ENCODE measurements around the gene UNK.
"Not testable (repeated sequence)": the region's sequence is repeated elsewhere in the genome, so short reads cannot be mapped to it uniquely, and the experiment has no call there.

Gene UNK

DNA sequence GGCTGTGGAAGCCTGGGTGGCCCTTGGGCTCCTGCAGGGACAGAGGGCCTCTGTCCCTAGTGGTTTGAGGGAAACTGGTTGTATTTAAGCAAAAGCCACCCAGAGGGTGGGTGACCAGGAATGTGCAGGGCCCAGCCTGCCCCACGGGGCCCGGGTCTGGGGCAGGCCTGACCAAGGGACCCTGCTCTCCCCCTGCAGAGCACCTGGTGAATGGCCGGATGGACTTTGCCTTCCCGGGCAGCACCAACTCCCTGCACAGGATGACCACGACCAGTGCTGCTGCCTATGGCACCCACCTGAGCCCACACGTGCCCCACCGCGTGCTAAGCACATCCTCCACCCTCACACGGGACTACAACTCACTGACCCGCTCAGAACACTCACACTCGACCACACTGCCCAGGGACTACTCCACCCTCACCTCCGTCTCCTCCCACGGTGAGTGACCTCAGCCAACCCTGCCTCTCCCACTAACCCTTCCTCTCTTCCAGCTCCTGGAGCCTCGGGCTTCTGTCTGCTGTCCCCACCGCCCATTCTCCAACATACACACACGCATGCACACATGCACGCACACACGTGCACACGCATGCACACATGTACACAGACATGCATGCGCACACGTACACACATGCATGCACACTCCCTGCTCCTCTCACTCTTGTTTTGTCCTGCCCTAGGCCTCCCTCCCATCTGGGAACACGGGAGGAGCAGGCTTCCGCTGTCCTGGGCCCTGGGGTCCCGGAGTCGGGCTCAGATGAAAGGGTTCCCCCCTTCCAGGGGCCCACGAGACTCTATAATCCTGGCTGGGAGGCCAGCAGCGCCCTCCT, 30.0 kb upstream of the UNK start:
- DNase-seq: no peak

DNA sequence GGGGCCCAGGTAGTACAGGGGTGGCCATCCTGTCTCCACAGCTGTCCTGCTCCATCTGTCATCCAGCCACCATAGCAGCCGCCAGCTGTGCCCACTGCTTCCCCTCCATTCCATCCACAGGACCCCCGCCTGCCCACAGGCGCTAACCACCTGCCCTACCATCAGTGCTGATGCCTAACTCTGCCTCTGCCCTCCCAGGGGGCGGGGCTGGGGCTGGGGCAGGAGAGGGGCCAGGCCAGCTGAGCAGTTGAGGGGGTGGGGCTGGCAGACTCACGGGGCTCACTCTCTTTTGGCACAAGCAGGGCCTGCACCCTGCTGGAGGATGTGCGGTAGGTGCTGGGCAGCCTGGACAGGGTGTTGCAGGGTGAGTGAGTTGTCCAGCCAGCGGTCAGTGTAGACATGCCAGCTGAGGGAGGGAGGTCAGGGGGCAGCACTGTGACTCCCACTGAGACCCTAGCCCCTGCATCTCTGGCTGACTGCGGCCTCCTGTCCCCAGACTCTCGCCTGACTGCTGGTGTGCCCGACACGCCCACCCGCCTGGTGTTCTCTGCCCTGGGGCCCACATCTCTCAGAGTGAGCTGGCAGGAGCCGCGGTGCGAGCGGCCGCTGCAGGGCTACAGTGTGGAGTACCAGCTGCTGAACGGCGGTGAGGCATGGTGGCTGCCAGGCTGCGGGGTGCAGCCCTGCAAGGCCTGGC, 29.3 kb upstream of the UNK start:
- DNase-seq: no peak

DNA sequence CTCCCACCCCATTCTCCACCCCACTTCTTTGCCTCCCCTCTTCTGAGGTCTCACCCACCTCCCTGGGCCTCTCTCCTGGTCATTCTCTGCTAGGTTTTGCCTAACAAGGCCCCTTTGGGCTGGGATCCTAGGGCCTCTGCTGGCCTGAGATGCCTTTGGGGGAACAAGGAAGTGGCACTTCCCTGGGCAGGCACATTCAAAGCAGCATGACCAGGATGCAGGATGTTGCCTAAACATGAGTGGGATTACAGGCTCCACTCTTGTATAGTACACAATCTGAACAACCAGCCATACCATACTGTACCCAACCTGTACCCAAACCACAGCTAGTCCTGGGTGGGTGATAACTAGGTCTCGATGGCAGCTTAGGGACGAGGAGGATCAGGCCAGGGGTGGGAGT, 28.6 kb upstream of the UNK start:
- no peak for DNase-seq

DNA sequence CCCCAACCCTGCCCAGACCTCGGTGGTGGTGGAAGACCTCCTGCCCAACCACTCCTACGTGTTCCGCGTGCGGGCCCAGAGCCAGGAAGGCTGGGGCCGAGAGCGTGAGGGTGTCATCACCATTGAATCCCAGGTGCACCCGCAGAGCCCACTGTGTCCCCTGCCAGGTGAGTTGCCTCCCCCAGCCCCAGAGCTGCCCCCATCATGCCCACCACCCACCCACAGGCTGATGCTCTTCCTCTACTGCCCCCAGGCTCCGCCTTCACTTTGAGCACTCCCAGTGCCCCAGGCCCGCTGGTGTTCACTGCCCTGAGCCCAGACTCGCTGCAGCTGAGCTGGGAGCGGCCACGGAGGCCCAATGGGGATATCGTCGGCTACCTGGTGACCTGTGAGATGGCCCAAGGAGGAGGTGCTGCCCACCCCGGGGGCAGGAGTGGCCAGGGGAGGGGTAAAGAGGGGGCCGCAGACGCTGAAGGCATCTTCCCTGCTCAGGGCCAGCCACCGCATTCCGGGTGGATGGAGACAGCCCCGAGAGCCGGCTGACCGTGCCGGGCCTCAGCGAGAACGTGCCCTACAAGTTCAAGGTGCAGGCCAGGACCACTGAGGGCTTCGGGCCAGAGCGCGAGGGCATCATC, 28.0 kb upstream of the UNK start:
- DNase-seq: no peak

DNA sequence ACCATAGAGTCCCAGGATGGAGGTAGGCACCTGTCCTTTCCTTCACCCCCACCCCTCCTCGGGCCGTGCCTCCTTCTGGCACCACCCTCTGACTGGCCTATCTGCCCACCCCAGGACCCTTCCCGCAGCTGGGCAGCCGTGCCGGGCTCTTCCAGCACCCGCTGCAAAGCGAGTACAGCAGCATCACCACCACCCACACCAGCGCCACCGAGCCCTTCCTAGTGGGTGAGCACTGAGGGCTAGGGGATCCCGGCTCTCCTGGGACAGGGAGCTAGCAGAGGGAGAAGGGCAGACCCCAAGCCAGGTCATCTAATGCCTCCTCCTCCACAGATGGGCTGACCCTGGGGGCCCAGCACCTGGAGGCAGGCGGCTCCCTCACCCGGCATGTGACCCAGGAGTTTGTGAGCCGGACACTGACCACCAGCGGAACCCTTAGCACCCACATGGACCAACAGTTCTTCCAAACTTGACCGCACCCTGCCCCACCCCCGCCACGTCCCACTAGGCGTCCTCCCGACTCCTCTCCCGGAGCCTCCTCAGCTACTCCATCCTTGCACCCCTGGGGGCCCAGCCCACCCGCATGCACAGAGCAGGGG, 27.4 kb upstream of the UNK start:
- DNase-seq: no peak

DNA sequence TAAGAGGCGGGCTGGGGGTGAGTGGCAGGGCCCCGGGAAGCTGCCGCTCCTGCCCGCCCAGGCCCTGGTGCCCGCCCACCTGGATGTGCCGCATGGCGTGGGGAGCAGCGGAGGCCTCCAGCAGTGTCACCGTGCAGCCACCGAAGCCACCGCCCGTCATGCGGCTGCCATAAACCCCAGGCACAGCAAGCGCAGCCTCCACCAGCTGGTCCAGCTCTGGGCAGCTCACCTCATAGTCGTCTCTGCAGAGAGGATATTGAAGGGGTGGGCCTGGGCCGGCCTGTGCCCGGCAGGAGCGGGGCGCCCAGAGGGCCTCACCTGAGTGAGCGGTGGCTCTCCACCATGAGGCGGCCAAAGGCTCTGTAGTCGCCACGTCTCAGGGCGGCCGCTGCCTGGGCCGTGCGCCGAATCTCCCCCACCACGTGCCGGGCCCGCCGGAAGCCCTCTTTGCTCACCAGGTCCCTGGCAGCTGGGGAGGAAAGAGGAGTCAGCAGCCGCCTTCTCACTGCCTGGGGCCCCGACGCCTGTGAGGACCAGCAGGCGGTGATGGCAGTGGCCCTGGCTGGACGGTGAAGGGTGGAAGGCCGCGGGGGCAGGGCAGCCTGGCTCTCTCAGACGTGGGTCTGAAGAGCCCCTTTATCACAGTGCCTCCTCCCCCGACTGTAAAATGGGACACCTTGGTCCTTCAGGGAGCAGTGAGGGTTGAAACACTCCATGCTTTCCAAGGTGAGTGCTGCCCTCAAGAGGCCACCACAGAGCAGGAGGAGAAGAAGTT, 26.3 kb upstream of the UNK start:
- DNase-seq: no peak

DNA sequence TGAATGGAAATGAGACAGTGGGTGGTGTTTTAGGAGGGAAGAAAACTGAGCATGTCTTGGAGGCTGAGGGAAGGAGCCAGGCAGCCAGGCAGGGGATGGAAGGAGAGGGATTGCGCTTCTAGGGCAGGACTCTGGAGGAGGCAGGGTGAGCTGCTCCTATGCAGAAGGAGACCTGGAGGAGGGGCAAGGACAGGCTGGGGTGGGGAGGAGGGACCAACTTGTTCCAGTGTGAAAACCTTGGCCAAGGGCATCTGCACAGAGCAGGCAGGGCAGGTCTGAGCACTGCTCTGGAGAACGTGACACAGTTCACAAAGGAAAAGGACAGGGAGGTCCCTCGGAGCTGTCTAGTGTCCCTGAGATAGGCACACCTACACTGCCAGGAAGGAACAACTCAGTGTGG, 25.1 kb upstream of the UNK start:
- no peak for DNase-seq

DNA sequence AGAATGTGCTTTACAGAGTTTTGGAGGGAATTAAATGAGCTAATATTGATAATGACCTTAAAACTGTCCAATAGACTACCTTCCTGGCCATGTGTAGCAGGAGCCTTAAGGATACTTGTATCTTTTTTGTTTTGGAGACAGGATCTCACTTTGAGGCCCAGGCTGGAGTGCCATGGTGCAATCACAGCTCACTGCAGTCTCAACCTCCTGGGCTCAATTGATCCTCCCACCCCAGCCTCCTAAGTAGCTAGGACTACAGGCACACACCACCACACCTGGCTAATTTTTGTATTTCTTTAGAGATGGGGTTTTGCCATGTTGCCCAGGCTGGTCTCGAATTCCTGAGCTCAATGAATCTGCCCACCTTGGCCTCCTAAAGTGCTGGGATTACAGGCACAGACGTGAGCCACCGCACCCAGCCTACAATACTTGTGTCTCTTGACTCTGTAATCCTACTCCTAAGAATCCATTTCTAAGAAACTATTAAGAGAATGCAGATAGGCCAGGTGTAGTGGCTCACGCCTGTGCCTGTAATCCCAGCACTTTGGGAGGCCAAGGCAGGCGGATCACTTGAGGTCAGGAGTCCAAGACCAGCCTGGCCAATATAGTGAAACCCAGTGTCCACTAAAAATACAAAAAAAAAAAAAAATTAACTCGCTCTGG, 24.5 kb upstream of the UNK start:
- not testable (repeated sequence) for DNase-seq

DNA sequence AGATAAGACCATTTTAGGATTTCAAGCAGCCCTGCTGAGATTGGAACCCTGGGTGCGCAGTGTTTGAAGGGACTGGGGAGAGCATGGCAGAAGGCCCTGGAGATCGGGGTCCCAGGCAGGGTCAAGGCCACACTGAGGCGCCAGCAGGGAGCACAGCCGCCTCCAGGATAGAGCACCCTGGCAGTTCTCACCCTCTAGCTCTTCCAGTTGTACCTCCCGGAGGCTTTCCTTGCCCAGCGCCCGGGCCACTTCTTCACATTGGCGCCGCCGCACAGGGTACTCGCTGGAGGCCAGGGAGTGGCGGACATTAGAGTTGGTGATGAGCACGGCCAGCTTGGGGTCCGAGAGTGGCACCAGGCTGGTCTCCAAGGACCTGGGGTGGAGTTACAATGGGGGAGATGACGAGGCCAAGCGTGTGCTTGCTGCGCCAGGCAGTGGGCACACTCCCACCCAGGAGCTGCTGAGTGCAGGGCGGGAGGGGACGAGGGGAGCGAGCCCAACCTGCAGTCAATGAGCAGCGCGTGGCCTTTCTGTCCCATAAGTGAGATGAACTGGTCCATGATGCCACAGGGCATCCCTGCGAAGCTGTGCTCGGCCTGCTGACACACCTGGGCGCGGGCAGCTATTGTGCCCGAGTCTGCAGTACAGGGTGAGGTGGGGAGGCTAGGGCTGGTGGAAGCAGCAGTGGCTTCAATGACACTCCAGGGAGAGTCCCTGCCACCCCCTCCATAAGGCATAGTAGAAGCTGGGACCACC, 21.9 kb upstream of the UNK start:
- no peak for DNase-seq

DNA sequence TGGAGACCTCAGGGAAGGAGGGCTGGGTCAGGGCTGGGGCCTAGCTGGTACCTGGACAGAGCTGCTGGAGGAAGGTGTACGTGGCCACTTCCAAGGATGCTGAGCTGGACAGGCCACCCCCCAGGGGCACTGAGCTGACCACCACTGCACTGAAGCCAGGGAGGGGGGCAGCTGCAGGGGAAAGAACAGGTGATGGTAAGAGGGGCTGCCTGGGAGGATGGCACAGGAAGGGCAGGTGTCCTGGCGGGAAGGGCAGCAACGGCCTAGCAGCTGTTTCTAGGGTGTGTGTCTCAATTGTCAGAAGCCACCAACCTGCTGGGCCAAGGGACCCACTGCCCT, 21.4 kb upstream of the UNK start:
- DNase-seq: no peak

DNA sequence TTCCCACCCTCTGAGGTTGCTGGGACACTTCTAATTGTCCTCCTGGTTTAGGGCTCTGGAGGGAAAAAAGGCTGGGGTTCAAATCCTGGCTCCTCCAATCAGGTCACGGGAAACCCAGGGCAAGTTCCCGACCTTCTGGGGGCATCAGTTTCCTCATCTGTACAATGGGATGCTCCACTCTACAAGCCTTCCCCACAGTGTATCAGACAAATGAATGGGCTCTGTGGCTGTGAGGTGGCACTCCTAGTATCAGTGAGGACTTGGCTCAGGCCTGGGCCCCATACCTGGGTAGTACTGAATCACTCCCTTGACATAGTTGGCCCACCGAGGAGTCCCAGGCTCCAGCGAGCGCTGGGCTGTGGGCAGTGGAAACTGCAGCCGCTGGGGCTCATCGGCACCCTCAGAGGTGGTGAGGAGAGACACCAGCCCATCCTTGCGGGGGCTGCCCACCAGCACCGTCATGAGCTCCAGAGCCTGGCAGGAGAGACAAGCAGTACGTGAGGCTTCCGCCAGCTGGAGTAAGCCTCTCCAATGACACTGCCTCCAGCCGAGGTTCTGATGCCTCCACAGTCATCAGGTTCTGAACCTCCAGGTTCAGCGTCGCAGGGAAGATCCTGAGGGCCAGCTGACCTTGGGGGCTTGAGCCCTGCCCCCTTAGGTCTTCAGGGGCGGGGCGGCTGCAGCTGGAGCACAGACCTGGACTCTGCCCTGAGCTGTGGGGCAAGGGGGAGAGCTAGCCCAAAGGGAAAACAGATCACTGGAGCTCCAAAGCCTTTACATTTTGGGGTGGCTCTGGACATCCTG, 20.8 kb upstream of the UNK start:
- DNase-seq: no peak

DNA sequence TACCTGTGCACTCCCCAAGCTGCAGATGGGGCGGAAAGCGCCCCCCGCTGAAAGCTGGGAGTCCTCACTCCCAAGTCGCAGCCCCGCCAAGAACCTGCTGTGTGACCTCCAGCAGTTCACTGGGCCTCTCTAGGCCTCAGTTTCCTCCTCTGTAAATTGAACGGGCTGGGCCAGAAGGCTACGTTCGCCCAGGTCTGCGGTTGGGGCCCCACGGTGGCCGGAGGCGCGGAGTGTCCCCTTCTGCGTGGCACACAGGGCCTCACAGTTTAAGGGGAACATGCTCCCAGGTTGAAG, 20.2 kb upstream of the UNK start:
- no peak for DNase-seq

DNA sequence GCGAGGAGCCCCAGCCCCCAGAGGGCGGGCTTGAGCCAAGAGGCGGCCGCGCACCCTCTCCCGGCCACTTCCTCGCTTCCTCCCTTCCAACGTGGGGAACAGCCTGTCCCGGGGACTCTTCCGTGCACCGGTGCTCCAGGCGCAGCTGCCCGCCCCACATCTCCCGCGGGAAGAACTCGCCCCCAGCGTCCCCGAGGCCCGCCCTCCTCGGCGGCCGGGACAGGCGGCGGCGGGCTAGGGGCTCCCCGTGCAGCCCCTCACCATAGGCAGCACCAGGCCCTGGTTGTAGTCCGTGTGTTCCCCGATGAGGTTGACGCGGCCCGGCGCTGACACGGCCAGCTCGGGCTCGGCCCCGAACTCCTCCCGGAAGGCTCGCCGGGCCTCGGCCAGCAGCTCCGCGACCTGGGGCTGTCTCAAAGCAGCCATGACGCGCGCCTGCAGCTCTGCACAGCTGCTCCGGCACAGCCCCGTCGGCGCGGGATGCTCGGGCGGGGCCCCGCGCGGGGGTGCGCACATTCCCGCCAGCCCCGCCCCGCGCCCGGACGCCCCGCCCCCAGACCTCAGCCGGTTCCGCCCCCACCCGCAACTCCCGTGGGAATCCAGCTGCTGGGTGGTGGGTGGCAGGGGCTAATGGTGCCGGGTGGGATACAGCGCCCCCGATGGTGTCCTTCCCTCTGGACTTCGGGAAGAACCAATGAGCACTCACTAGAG, 19.7 kb upstream of the UNK start, which contains the start of gene GALK1:
TSS of gene GALK1 (minus strand) at position 482 of the 711 bp plus-strand sequence. CDS start at position 426, 56 bp downstream.
- peak; percentile 76 for DNase-seq

DNA sequence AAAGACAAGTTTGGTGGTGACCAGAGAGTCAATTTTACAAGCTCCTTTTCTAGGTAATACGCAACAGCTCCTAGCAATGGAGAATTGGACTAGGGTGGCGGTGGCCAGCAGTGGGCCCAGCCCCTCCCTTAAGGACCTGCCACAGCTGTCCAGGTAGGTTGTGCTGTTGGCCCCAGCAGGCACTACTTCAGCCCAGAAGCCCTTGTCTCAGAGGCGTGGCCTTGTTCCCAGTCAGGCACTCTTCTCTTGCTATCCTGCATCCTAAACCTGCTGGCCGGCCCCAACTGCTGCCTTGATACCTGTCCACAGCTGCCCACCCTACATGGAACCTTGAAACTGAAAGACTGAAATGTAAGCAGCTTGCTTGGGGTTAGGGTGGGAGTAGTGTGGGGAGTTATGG, 18.6 kb upstream of the UNK start:
- DNase-seq: no peak

DNA sequence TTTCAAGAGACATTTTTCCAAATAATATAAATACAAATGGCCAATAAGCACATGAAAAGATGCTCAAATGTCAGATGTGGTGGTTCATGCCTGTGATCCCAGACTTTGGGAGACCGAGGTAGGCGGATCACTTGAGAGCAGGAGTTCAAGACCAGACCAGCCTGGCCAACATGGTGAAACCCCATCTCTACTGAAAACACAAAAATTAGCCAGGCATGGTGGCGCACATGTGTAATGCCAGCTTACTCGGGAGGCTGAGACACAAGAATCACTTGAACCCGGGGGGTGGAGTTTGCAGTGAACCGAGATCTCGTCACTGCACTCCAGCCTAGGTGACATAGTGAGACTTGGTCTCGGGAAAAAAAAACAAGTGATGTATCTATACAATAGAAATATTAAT, 16.7 kb upstream of the UNK start:
- no peak for DNase-seq

DNA sequence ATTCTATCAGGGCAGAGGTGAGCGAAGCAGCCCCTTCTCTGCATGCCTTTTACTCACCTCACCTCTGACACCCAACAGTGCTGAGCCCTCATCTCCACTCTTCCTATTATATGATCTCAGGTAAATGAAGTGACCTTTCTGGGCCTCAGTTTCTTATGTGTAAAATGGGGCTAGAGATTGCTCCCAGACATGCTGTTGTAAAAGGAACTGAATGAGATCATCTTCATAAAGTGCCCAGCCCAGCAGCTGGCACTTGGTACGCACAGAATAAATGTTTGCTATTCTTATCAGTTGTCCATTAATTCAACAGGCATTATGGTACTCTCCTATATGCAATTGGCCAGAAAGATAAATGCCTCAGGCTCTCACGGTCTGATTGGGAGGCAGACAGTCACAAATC, 15.1 kb upstream of the UNK start:
- no peak for DNase-seq

DNA sequence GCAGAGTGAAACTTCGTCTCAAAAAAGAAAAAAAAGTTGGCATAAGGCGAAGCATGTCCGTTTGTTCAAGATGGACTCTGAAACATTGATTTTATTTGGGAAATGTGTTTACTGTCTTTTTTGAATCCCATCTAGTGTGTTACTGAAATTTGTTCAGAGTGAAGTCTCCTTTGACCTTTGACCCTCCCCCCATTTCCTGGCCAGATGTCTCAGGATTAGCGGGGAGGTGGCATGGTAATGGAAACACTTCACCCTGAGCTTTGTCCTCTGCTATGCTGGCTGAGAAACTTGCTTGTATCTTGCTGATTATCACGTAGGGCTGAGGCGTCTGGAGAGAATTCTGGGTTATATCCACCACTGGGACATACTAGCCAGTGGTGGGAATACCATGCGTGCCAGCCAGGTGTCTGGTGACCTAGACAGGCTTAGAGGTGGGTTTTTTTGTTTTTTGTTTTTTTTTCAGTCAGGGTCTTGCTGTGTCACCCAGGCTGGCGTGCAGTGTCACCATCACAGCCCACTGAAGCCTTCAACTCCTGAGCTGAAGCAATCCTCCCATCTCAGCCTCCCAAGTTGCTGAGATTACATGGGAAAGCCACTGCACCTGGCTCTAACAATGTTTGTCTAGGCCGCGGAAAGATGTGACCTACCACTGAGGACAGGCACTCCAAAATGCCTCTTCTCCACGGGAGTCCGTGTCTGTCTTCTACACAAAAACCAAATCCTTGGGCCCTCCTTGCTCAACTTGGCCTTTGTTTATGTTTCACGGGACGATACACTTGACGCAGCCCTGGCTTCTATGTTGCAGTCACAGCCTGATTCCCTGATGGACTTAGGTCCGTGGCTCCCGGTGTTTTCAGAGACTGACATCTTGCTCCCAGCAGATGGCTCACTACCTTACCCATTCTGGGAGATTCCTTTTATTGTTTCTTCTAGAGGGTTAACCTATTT, 13.0 kb upstream of the UNK start:
- DNase-seq: no peak

DNA sequence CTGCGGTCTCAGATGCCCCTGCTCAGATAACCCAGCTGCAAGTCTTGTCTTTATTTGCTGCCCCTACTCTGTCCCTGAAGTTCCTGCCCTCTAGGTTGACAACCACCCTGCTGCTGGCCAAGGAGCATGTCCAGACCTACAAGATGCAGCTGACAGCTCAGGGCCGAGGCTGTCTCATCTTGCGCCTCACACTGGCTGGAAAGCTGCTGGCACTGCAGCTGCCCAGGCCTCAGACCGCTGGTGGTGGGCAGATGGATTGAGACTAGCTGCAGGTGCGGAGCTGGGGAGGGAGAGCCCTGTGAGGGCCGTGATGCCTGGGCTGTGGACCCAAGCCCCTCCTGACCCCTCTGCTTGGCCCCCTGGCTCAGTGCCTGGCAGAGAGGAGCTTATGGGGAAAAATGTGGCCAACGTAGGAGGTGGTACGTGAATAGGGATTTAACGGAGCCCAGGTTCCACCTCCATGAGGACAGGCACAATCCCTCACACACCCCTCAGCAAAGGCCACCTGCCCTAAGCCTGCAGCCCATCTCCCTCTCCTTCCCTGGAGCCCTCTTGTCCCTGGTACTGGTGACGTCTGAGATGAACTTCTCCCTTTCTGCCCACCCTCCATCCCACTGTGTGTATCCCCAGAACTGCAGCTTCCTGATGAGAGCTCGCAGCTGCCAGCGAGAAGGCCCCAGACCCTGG, 11.3 kb upstream of the UNK start:
- DNase-seq: no peak

Data from activated naive CD4-positive, alpha-beta T cell treated with anti-CD3 and anti-CD28 coated beads, Interleukin-2, amount 50 U/mL, for 16 hours (primary cell).